Measurements from ENCODE around the gene DYNC1LI2.
"Not testable (repeated sequence)": the region's sequence is repeated elsewhere in the genome, so short reads cannot be mapped to it uniquely, and the experiment has no call there.

DYNC1LI2 gene

GRCh38 chr16:66751303-66751991 lies at the start of gene DYNC1LI2:
DYNC1LI2 (minus strand) TSS chr16:66751609; CDS start chr16:66751591, 18 bp downstream.
- DNase-seq, result peak; percentile 90

GRCh38 chr16:66800856-66801255 lies 49.4 kb upstream of the DYNC1LI2 start:
- DNase-seq, result no peak

GRCh38 chr16:66798161-66798560 lies 46.8 kb upstream of the DYNC1LI2 start:
- DNase-seq, result no peak

- not testable (repeated sequence) for DNase-seq
Observed at GRCh38 chr16:66793984-66794383, 42.6 kb upstream of the DYNC1LI2 start.

- DNase-seq, result no peak
Observed at GRCh38 chr16:66790130-66790733, 38.8 kb upstream of the DYNC1LI2 start.

GRCh38 chr16:66787427-66787826 lies 36.0 kb upstream of the DYNC1LI2 start:
- DNase-seq, result no peak

- DNase-seq, result no peak
Observed at GRCh38 chr16:66786551-66786950, 35.1 kb upstream of the DYNC1LI2 start.

- DNase-seq, result no peak
Observed at GRCh38 chr16:66776457-66776856, 25.0 kb upstream of the DYNC1LI2 start.

- no peak for DNase-seq
Observed at GRCh38 chr16:66774981-66775380, 23.6 kb upstream of the DYNC1LI2 start.

- no peak for DNase-seq
Observed at GRCh38 chr16:66758086-66758485, 6.7 kb upstream of the DYNC1LI2 start.

GRCh38 chr16:66754819-66755218 lies 3.4 kb upstream of the DYNC1LI2 start:
- no peak for DNase-seq

GRCh38 chr16:66754211-66754610 lies 2.8 kb upstream of the DYNC1LI2 start:
- DNase-seq, result no peak

GRCh38 chr16:66752958-66753357 lies 1.5 kb upstream of the DYNC1LI2 start:
- DNase-seq, result no peak

GRCh38 chr16:66752379-66752778 lies 970 bp upstream of the DYNC1LI2 start:
- DNase-seq, result no peak

GRCh38 chr16:66751992-66752322 lies 548 bp upstream of the DYNC1LI2 start:
- DNase-seq, result no peak

- peak; percentile 44 for DNase-seq
Observed at GRCh38 chr16:66751053-66751302, 431 bp downstream of the DYNC1LI2 start.

GRCh38 chr16:66750279-66751052 lies 943 bp downstream of the DYNC1LI2 start:
- no peak for DNase-seq

- DNase-seq, result no peak
Observed at GRCh38 chr16:66746682-66747081, 4.7 kb downstream of the DYNC1LI2 start.

- DNase-seq, result no peak
Observed at GRCh38 chr16:66746048-66746447, 5.4 kb downstream of the DYNC1LI2 start.

GRCh38 chr16:66741950-66742808 lies 9.2 kb downstream of the DYNC1LI2 start:
- DNase-seq, result no peak

GRCh38 chr16:66741169-66741900 lies 10.1 kb downstream of the DYNC1LI2 start:
- DNase-seq, result no peak

- DNase-seq, result no peak
Observed at GRCh38 chr16:66740533-66740932, 10.9 kb downstream of the DYNC1LI2 start.

- DNase-seq, result no peak
Observed at GRCh38 chr16:66740010-66740409, 11.4 kb downstream of the DYNC1LI2 start.

Data from activated CD4-positive, CD25-positive, alpha-beta regulatory T cell treated with anti-CD3 and anti-CD28 coated beads, Interleukin-2, amount 50 U/mL, for 72 hours (primary cell).